ENCODE results near the gene CDH12. TPM values are rescaled to one million over a fixed set of nuclear protein-coding genes. Genes with fewer than 3 reads are reported as not detected.

Gene CDH12
- total RNA-seq, 2 donors from 2014 or later, result not detected

GRCh38 chr5:21931116-21931515 is 922.0 kb downstream of the CDH12 start:
- Mint-ChIP-seq H3K9me3 (peaks cover 25% of the 10 kb centered on the region), H3K4me3 (no peak overlapping the region), H3K27me3 (no peaks in the 10 kb centered on the region), H3K4me1 (no peaks in the 10 kb centered on the region), H3K36me3 (ENCODE audit: low read depth) (no peaks in the 10 kb centered on the region), H3K27ac (no peak overlapping the region)
- ATAC-seq (replicated peaks), result no peak

GRCh38 chr5:21919414-21920022 is 933.6 kb downstream of the CDH12 start:
- ATAC-seq (replicated peaks), result no peak
- H3K27me3 Mint-ChIP-seq, result no peaks in the 10 kb centered on the region
- no peaks in the 10 kb centered on the region for H3K36me3 Mint-ChIP-seq (ENCODE audit: low read depth)
- H3K27ac Mint-ChIP-seq, result no peak overlapping the region
- H3K4me1 Mint-ChIP-seq, result no peaks in the 10 kb centered on the region
- H3K4me3 Mint-ChIP-seq, result no peak overlapping the region
- peaks cover 10% of the 10 kb centered on the region for H3K9me3 Mint-ChIP-seq

DNA sequence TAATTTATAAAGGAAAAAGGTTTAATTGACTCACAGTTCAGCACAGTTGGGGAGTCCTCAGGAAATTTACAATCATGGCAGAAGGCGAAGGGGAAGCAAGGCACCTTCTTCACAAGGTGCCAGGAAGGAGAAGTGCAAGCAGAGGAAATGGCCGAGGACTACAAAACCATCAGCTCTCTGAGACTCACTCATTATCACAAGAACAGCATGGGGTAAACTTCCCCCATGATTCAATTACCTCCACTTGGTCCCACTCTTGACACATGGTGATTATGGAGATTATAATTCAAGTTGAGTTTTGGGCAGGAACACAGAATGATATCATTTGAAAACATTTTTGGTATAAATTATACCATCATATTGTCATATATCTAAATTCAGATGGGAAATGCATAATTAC is 934.7 kb downstream of the CDH12 start:
- no peaks in the 10 kb centered on the region for H3K27me3 Mint-ChIP-seq
- no peaks in the 10 kb centered on the region for H3K4me1 Mint-ChIP-seq
- H3K27ac Mint-ChIP-seq, result no peak overlapping the region
- peaks cover 9% of the 10 kb centered on the region for H3K9me3 Mint-ChIP-seq
- no peak overlapping the region for H3K4me3 Mint-ChIP-seq
- no peak for ATAC-seq (replicated peaks)
- no peaks in the 10 kb centered on the region for H3K36me3 Mint-ChIP-seq (ENCODE audit: low read depth)

- Mint-ChIP-seq H3K27me3 (no peaks in the 10 kb centered on the region), H3K9me3 (no peaks in the 10 kb centered on the region), H3K27ac (no peak overlapping the region), H3K4me3 (no peak overlapping the region), H3K36me3 (ENCODE audit: low read depth) (no peaks in the 10 kb centered on the region), H3K4me1 (no peaks in the 10 kb centered on the region)
- no peak for ATAC-seq (replicated peaks)
Observed at GRCh38 chr5:21910731-21911130, 942.4 kb downstream of the CDH12 start.

DNA sequence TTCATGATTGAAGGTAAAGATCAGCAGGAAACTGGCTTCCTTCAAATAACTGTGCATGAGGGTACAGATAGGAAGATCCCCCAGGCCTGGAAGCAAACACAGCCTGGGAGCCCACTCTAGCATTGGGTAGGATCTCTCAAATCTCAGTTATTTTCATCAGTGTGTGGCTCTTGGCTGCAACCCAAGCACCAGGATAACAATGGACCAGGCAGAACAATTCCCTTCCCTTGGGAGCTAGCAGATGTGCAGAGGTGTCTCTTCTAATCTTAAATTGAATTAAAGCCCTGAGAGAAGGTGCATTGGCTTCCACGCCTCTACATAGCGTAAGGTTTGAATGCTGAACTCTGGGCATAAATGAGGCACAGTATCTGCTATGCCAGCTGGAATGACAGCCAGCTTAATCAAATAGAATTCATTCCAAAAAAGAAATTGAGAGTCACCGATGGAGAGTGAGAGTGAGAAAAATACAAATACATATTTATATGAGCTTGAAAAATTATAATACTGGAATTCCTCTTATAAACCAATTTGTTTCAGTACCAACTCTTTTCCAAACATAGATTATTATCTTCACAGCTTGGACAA is 957.3 kb downstream of the CDH12 start:
- Mint-ChIP-seq H3K9me3 (peaks cover 8% of the 10 kb centered on the region), H3K27me3 (no peaks in the 10 kb centered on the region), H3K4me3 (no peak overlapping the region), H3K27ac (no peak overlapping the region), H3K36me3 (ENCODE audit: low read depth) (no peaks in the 10 kb centered on the region), H3K4me1 (no peaks in the 10 kb centered on the region)
- no peak for ATAC-seq (replicated peaks)

DNA sequence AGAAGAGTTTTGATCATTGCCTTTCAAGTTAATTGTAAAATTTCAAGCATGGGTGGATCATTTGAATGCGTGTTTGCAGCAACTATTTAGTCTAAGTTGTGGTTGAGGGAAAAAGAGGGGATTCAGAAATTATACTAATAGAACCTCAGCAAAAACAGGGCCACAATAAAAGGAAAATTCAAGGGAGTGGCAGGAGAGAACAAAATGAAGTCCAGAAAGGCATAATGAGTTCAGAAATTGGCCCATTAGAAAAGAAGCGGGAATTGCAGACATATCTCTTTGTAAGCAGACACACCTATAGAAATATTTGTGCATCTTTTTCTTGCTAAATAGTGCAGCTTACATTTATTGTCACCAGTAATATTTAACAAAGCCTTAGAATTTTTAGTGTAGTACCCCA is 960.0 kb downstream of the CDH12 start:
- Mint-ChIP-seq H3K4me3 (no peak overlapping the region), H3K4me1 (no peaks in the 10 kb centered on the region)

DNA sequence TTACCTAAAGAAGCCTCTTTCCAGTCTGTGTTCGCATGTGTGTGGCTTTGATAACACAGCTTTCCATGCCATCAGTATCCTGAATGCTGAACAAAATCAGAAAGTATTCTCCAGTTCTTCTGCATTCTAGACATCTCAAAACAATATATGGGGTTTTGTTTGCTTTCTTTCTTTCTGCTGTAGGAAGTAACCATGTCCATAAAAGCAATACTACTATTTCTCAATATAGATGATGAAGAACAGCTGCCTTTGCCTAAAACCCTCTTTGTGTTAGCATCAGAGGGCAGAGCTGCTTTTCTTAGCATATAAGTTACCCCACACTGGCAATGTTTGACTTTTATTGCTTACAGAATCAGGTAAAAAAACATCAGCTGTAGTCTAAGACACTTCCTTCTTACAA is 963.6 kb downstream of the CDH12 start:
- H3K27ac Mint-ChIP-seq, result no peak overlapping the region
- ATAC-seq (replicated peaks), result no peak
- H3K36me3 Mint-ChIP-seq (ENCODE audit: low read depth), result no peaks in the 10 kb centered on the region
- H3K4me1 Mint-ChIP-seq, result no peaks in the 10 kb centered on the region
- no peak overlapping the region for H3K4me3 Mint-ChIP-seq
- peaks cover 5% of the 10 kb centered on the region for H3K9me3 Mint-ChIP-seq
- H3K27me3 Mint-ChIP-seq, result no peaks in the 10 kb centered on the region

More for the DNA sequence above, 960.0 kb downstream of the CDH12 start:
- Mint-ChIP-seq H3K27ac (no peak overlapping the region), H3K9me3 (peaks cover 5% of the 10 kb centered on the region), H3K36me3 (ENCODE audit: low read depth) (no peaks in the 10 kb centered on the region), H3K27me3 (no peaks in the 10 kb centered on the region)
- no peak for ATAC-seq (replicated peaks)

DNA sequence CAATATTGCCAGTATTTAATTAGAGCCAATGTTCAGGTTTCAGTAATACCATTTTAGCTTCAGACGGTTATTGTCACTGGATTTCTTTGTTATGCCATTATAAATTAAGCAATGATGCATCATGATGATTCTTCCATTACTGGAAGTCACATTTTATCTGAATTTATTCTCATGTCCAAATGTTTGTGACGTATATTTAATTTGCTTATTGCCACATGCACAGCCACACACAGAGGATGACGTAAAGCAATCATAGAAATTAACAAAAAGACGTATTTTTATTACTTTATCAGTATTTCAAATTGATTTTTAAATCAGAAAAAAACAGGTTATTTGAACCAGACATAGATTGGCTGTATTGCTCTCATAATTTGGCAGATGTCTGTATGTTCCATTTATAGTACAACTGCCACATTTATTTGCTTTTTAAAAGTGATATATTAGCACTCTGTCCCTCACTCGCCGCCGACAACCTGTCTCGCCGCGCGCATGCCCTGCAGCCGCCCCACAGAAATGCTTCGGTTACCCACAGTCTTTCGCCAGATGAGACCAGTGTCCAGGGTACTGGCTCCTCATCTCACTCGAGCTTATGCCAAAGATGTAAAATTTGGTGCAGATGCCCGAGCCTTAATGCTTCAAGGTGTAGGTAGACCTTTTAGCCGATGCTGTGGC is 970.9 kb downstream of the CDH12 start:
- H3K9me3 Mint-ChIP-seq, result peaks cover 8% of the 10 kb centered on the region
- no peak overlapping the region for H3K4me3 Mint-ChIP-seq
- H3K36me3 Mint-ChIP-seq (ENCODE audit: low read depth), result no peaks in the 10 kb centered on the region
- ATAC-seq (replicated peaks), result no peak
- no peak overlapping the region for H3K27ac Mint-ChIP-seq
- no peaks in the 10 kb centered on the region for H3K4me1 Mint-ChIP-seq
- no peaks in the 10 kb centered on the region for H3K27me3 Mint-ChIP-seq

DNA sequence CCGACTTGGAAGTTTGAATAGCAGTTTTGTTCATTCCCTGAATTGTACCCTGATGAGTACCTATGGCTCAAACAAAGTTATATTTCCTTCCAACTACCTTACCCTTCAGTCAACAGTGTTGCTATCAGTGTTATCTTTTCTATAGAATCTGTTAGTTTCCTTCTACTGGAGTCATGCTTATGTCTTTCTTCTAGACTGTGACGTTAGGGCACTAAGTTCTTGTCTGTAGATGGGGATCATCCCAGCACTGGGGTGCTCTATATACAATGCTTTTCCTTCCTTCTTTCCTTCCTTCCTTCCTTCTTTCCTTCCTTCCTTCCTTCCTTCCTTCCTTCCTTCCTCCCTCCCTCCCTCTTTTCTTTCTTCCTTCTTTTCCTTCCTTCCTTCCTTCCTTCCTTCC is 973.0 kb downstream of the CDH12 start:
- H3K4me1 Mint-ChIP-seq, result no peaks in the 10 kb centered on the region
- no peak overlapping the region for H3K27ac Mint-ChIP-seq
- H3K4me3 Mint-ChIP-seq, result no peak overlapping the region
- no peak for ATAC-seq (replicated peaks)
- no peaks in the 10 kb centered on the region for H3K36me3 Mint-ChIP-seq (ENCODE audit: low read depth)
- no peaks in the 10 kb centered on the region for H3K27me3 Mint-ChIP-seq
- H3K9me3 Mint-ChIP-seq, result peaks cover 13% of the 10 kb centered on the region

DNA sequence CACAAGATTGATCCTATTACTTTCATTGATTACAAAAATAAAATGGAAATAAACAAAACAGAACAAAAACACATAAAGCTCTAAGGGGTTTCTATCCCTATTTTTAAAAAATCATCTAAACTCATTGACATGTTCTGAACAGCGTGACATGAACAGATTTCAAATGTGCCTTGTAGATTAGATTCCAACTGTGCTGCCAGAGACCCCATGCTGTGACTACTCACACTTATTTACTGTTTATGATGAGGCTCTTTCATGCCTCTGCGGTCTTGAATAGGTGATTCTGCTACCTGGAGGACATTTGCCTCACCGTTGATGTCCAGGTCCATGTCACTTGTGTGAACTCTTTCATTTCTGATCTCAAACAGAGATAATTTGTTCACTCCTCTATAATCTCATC is 990.2 kb downstream of the CDH12 start:
- no peak overlapping the region for H3K4me3 Mint-ChIP-seq
- ATAC-seq (replicated peaks), result no peak

GRCh38 chr5:21858441-21858840 is 994.7 kb downstream of the CDH12 start:
- ATAC-seq (replicated peaks), result no peak
- peaks cover 7% of the 10 kb centered on the region for H3K9me3 Mint-ChIP-seq
- H3K27me3 Mint-ChIP-seq, result no peaks in the 10 kb centered on the region
- no peaks in the 10 kb centered on the region for H3K36me3 Mint-ChIP-seq (ENCODE audit: low read depth)
- no peak overlapping the region for H3K4me3 Mint-ChIP-seq
- no peak overlapping the region for H3K27ac Mint-ChIP-seq
- no peaks in the 10 kb centered on the region for H3K4me1 Mint-ChIP-seq

More for the DNA sequence above, 990.2 kb downstream of the CDH12 start:
- Mint-ChIP-seq H3K27ac (no peak overlapping the region), H3K9me3 (peaks cover 18% of the 10 kb centered on the region), H3K4me1 (no peaks in the 10 kb centered on the region), H3K36me3 (ENCODE audit: low read depth) (no peaks in the 10 kb centered on the region), H3K27me3 (no peaks in the 10 kb centered on the region)

DNA sequence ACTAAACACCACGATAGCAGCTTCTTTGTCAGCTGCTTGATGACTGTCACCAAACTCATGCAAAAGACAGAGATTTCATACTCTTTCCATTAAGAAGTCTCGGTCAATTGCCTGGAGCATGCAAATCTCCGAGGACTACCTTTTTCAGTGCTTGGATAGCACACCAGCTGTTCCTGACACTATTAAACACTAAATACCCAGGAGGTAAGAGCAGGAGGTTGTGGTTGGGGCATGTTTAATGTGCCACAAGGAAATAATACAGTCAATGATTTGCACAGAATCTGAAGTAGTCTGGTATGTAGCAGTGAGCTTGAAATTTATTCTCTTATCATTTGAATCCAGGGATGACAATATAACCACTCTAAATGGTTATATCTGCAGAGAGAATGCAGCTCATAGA is 996.2 kb downstream of the CDH12 start:
- Mint-ChIP-seq H3K27me3 (no peaks in the 10 kb centered on the region), H3K4me1 (no peaks in the 10 kb centered on the region), H3K9me3 (peaks cover 7% of the 10 kb centered on the region), H3K4me3 (no peak overlapping the region), H3K36me3 (ENCODE audit: low read depth) (no peaks in the 10 kb centered on the region), H3K27ac (no peak overlapping the region)
- ATAC-seq (replicated peaks), result no peak

DNA sequence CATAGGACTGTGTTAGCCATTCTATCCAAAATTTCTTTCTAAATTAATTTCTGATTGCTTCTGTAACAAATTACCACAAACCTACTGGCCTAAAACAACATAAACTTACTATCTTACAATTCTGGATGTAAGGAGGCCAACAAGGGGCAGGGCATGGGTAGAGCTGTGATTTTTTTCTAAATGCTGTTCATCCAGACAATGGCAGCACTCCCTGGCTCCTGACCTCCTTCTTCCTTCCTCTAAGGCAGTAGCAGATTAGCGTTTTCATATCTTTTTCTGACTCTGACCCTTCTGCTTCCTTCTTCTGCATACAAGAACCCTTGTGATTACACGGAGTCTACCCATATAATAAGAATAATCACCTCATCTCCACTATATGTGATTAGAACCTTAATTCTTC is 1005.8 kb downstream of the CDH12 start:
- ATAC-seq (replicated peaks), result no peak
- Mint-ChIP-seq H3K27ac (no peak overlapping the region), H3K4me1 (no peaks in the 10 kb centered on the region), H3K9me3 (peaks cover 5% of the 10 kb centered on the region), H3K4me3 (no peak overlapping the region), H3K36me3 (ENCODE audit: low read depth) (no peaks in the 10 kb centered on the region), H3K27me3 (no peaks in the 10 kb centered on the region)

GRCh38 chr5:21844960-21845359 is 1008.2 kb downstream of the CDH12 start:
- Mint-ChIP-seq H3K27ac (no peak overlapping the region), H3K27me3 (no peaks in the 10 kb centered on the region), H3K4me1 (no peaks in the 10 kb centered on the region), H3K4me3 (no peak overlapping the region), H3K36me3 (ENCODE audit: low read depth) (no peaks in the 10 kb centered on the region), H3K9me3 (peaks cover 5% of the 10 kb centered on the region)
- ATAC-seq (replicated peaks), result no peak

- H3K9me3 Mint-ChIP-seq, result peaks cover 9% of the 10 kb centered on the region
- ATAC-seq (replicated peaks), result no peak
- H3K27me3 Mint-ChIP-seq, result no peaks in the 10 kb centered on the region
- H3K36me3 Mint-ChIP-seq (ENCODE audit: low read depth), result no peaks in the 10 kb centered on the region
- no peak overlapping the region for H3K4me3 Mint-ChIP-seq
- H3K27ac Mint-ChIP-seq, result no peak overlapping the region
- no peaks in the 10 kb centered on the region for H3K4me1 Mint-ChIP-seq
Observed at GRCh38 chr5:21834863-21835262, 1018.3 kb downstream of the CDH12 start.

Measured in activated T-helper 17 cell treated with anti-CD3 and anti-CD28 coated beads, Interleukin-2, amount 50 U/mL, for 72 hours (primary cell).